ENCODE data around the gene MRPL54.
"Not testable (repeated sequence)": the region's sequence is repeated elsewhere in the genome, so short reads cannot be mapped to it uniquely, and the experiment has no call there.

The MRPL54 gene

GRCh38 chr19:3743486-3743885 lies 19.0 kb upstream of the MRPL54 start:
- DNase-seq: no peak

GRCh38 chr19:3745363-3746045 lies 17.0 kb upstream of the MRPL54 start:
- no peak for DNase-seq

GRCh38 chr19:3746371-3747056 lies 16.0 kb upstream of the MRPL54 start:
- DNase-seq: no peak

GRCh38 chr19:3748965-3749364 lies 13.5 kb upstream of the MRPL54 start:
- no peak for DNase-seq

- DNase-seq: no peak
Measured at GRCh38 chr19:3750211-3750610, 12.3 kb upstream of the MRPL54 start.

- DNase-seq: no peak
Measured at GRCh38 chr19:3751236-3751635, 11.2 kb upstream of the MRPL54 start.

GRCh38 chr19:3752492-3752891 lies 10.0 kb upstream of the MRPL54 start:
- no peak for DNase-seq

- DNase-seq: no peak
Measured at GRCh38 chr19:3753631-3754410, 8.7 kb upstream of the MRPL54 start.

GRCh38 chr19:3757705-3758104 lies 4.8 kb upstream of the MRPL54 start:
- not testable (repeated sequence) for DNase-seq

GRCh38 chr19:3758297-3758696 lies 4.2 kb upstream of the MRPL54 start:
- DNase-seq: not testable (repeated sequence)

- DNase-seq: no peak
Measured at GRCh38 chr19:3759482-3760254, 2.8 kb upstream of the MRPL54 start.

GRCh38 chr19:3760871-3761361 lies 1.6 kb upstream of the MRPL54 start:
- DNase-seq: no peak

- DNase-seq: peak; percentile 98
Measured at GRCh38 chr19:3761382-3762129, 926 bp upstream of the MRPL54 start, which contains the start of gene APBA3. APBA3 (minus strand) TSS chr19:3761692; CDS start chr19:3760264, 1,428 bp downstream.

- DNase-seq: no peak
Measured at GRCh38 chr19:3762130-3762473, 380 bp upstream of the MRPL54 start.

GRCh38 chr19:3765121-3765520 lies 2.6 kb downstream of the MRPL54 start:
- no peak for DNase-seq

- DNase-seq: not testable (repeated sequence)
Measured at GRCh38 chr19:3765757-3766156, 3.3 kb downstream of the MRPL54 start.

- DNase-seq: no peak
Measured at GRCh38 chr19:3766520-3766919, 4.0 kb downstream of the MRPL54 start.

GRCh38 chr19:3767050-3767449 lies 4.6 kb downstream of the MRPL54 start:
- DNase-seq: no peak

- DNase-seq: no peak
Measured at GRCh38 chr19:3768015-3768747, 5.7 kb downstream of the MRPL54 start.

- no peak for DNase-seq
Measured at GRCh38 chr19:3768748-3769099, 6.2 kb downstream of the MRPL54 start.

GRCh38 chr19:3769494-3769893 lies 7.0 kb downstream of the MRPL54 start:
- no peak for DNase-seq
